HG02938 (cell line): ENCODE measurements around the gene WDR90.
"Not testable (repeated sequence)": the region's sequence is repeated elsewhere in the genome, so short reads cannot be mapped to it uniquely, and the experiment has no call there.

Source experiments
- ATAC-seq: cut with Tn5 transposase; IDR thresholded peaks from one replicate; pipeline ENCODE4 v1.9.1; 2021; ENCODE audit warnings: mild to moderate bottlenecking, moderate library complexity; ENCODE audit not compliant: unreplicated experiment

The WDR90 gene

GRCh38 chr16:684961-685696, 36.0 kb downstream of the WDR90 start:
- ATAC-seq: no peak

DNA sequence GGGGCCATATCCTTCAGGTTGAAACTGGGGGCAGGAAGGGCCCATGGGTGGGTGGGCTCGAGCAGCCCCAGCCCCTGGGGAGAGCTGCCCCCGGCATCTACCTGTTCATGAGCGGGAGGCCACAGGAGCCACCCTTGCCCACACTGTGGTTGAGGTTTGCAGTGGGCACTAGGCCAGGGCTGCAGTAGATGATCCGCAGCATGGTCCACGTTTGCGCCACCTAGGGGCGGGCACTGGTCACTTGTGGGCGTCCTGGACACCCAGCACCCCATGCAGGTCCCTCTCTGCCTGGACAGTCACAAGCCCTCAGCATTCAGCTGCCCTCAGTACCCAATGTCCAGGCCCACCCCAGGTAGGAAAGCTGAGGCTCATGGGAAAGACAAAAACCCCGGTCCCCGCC, 36.8 kb downstream of the WDR90 start:
- ATAC-seq: no peak

DNA sequence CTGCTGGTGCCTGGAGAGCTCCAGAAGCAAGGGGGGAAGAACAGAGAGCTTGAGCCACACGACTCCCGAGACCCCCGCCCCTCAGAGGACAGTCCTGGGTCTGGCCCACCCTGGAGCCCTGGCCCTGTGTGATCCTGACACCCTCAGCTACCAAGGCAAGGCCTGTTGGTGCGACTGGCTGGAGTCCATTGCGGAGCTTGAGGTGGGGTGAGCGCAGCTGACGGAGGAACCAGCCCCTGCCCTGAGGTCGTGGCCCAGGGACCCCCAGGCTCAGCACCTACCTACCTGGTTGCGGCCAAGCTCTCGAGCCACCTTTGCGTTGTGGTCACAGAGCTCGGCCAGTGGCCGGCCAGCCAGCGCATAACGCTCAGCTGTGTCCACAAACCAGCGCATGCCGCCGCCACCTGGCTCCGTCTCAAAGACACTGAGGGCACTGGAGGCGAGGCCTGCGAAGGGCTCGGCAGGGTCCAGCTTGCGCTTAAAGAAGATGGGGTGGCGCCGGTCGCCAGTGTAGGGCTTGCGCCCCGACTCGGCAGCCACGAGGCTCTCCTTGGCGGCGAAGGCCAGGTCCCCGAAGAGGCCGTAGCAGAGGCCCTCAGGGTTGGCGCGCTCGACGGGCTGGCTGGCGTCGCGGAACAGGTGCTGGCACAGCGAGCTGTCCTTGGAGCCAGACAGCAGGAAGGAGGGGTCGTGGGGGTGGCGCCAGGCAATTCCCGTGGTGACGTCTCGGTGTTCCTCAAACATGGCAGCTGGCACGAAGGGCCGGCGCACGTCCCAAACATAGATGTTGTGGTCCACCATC, 37.5 kb downstream of the WDR90 start:
- ATAC-seq: no peak

GRCh38 chr16:687499-687898, 38.3 kb downstream of the WDR90 start:
- ATAC-seq: no peak

DNA sequence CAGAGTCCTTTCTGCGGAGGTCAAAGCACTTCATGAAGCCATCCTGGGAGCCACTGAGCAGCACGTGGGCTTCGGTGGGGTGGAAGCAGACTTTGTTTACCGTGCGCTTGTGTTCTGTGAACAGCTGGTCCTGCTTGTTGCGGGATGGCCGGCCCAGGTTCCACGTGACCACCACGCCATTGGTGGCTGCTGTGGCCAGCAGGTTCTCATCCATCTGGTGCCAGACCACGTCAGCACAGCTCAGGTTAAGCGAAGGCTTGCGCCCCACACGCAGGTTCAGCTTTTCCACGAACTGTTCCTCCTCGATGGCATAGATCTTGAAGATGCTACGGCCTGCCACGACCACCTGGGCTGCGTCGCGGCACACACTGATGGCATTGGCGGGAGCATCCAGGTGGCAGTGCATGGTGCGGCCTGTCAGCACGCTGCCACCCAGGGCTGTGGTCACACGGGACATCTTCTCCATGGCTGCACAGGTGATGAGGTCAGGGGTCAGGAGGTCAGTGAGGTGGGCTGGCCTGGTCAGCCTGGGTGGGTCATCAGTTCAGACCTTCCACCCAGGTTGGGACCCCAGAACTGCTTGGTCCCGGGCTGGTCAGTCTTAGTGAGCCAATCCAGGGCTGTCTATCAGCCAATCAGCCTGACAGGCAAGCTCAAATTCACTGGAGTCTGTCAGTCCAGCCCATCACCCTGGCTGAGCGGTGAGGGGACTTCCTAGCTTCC, 40.2 kb downstream of the WDR90 start:
- no peak for ATAC-seq

GRCh38 chr16:691242-691641, 42.1 kb downstream of the WDR90 start:
- not testable (repeated sequence) for ATAC-seq

- no peak for ATAC-seq
Measured at GRCh38 chr16:692356-693108, 43.4 kb downstream of the WDR90 start.

- no peak for ATAC-seq
Measured at GRCh38 chr16:693364-693763, 44.2 kb downstream of the WDR90 start.

- no peak for ATAC-seq
Measured at GRCh38 chr16:693766-694165, 44.6 kb downstream of the WDR90 start.

GRCh38 chr16:694187-694862, 45.2 kb downstream of the WDR90 start:
- ATAC-seq: no peak

DNA sequence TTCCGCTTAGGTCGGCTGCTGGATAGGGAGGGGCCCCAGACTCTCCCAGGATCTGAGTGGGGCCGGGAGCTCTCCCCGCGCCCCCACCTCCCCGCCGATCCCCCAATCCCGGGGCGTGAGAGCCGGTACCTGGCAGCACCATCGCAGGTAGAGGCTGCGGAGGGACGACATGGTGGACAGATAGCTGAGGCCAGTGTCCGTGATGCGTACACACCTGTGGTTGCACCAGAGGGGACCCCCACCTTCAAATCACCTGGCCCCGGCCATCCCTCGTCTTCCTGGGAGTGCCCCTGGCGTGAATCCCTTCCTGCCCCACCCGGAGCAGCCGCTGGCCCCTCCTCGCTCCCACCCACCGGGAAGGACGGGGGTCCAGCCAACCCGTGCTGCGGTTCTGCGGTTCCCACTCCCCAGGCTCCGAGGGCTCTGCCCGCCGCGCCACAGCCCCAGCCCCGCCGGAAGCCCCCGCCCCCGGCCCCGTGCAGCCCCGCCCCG, 45.7 kb downstream of the WDR90 start:
- no peak for ATAC-seq

DNA sequence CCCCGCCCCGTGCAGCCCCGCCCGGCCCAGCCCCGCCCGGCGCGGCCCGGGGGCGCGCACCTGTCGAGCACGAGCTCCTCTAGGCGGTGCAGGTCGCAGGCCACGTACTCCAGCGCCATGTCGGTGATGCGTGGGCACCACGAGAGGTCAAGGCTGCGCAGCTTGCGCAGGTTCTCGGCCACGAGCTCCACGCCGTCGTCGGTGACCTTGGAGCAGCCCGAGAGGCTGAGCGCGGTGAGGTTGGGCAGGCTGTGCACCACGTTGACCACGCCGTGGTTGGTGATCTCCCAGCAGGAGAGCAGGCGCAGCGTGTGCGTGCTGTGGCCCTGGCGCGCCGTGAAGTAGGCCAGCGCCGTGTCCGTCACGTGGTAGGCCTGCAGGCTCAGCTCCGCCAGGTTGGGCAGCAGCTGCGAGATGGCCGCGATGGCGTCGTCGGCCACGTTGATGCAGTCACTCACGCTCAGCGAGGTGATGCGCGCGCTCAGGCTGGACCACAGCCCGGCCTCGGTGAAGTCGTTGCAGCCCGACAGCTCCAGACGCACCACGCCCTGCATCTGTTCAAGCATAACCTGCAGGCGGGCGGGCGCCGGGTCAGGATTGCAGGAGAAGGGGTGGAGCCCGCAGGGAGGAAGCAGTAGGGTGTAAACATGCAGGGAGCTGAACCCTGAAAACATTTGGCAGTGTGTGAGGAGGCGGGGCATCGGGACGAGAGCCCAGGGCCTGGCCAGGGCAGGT, 46.4 kb downstream of the WDR90 start:
- ATAC-seq: no peak

DNA sequence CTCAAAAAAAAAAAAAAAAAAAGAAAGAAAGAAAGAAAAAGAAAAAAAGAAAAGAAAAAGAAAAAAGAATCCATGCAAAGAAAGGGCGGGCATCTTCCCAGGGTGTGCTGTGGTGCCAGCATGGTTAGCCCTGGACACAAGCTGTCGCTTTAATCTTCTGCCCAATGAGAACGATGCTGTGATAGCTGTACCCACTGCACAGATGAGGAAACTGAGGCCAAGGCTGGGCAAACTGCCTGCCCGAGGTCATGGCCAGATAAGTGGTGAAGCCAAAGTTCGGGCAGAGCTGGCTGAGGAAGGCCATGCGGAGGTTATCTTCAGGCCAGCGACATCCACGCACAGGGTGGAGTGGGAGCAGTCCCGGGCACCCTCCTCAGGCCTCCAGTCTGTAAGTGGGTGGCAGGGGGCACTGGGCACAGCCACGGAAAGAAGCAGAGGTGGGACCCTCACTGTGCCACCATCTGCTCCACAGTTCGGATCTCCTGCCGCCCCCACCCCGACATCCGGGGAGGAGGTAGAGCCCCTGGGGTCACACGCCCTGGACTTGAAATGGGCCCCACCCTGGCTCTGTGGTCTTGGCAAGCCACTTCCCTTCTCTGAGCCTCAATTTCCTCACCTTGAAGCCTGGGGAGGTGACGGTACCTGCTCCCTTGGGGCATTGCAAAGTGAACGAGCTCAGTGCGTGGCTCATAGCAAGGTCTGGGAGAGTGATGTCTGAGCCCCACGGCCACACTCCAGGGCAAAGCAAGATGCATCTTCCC, 49.9 kb downstream of the WDR90 start:
- no peak for ATAC-seq

- no peak for ATAC-seq
Measured at GRCh38 chr16:700684-701584, 51.8 kb downstream of the WDR90 start.

DNA sequence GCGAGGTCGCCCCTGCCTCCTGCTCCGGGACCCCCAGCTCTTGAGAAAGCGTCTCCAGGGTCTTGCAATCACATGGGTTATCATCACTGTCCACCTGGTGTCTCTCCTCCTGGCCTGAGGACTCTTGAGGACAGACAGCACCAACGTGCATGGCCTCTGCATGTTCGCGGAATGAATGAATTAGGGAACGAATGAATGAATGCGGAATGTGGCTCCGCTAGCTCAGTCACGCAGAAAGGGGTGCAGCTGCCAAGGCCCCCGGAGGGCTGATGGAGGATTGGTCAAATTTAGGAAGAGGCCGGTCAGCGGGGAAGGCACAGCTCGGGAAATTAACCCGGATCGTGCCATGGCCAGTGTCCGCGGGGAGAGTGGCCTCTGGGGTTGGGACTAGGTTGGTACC, 53.2 kb downstream of the WDR90 start:
- ATAC-seq: no peak

DNA sequence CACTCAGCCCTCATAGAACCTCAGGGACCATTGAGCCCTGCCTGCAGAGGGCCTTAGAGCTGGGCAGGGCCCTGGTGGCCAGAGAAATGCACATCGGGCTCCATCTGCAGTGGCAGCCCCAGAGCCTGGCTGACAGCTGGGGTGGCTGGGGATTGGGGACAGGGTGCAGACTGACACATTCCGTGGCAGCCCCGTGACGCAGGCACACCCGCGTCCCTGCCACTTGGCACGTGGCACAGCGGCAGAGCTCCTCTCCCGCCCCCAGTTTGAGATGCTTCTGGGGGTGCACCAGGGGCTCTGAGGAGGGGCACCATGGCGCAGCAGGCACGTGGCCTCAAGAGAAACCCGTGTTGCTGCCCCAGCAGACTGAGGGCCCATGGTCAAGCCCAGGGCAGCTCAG, 54.2 kb downstream of the WDR90 start:
- ATAC-seq: no peak

- no peak for ATAC-seq
Measured at GRCh38 chr16:704047-704446, 54.9 kb downstream of the WDR90 start.
